ENCODE data around the gene CEACAM16. TPM values are rescaled to one million over a fixed set of nuclear protein-coding genes. Genes with fewer than 3 reads are reported as not detected.
A peak's percentile ranks its signal among the peaks of the same experiment; 100 is the strongest.

The CEACAM16 gene
- total and polyA plus RNA-seq, 9 of the 15 experiments (the other 6 are each of a cell fraction or from before 2014, with no cell fraction given), result not detected

- peak; percentile 97 for TF ChIP-seq NBN (IDR thresholded peaks at IDR 0.05; ENCODE audit: low read depth)
- TF ChIP-seq PCBP2 (IDR thresholded peaks at IDR 0.05; ENCODE audit: low read depth, low read length, poor library complexity, severe bottlenecking), result no peak
- peak; percentile 99 for TF ChIP-seq RNF2 (IDR thresholded peaks at IDR 0.05)
- TF ChIP-seq ZC3H11A (IDR thresholded peaks at IDR 0.05; ENCODE audit: low read depth, low read length), result 0 out of 2 replicates have a peak, but pooled peaks have one; percentile 23
- TF ChIP-seq HLTF (IDR thresholded peaks at IDR 0.05), result peak; percentile 74; the same call in 1 of the 2 replicates
- TF ChIP-seq HNRNPL (IDR thresholded peaks at IDR 0.05; ENCODE audit: low read depth, low read length), result no peak
- TF ChIP-seq ZC3H4 (CRISPR knock-in tag; IDR thresholded peaks at IDR 0.05; ENCODE audit: borderline replicate concordance), result no peak
- TF ChIP-seq SETDB1 (IDR thresholded peaks at IDR 0.05; ENCODE audit: low read length), result peak; percentile 46
- TF ChIP-seq ZBED1 (IDR thresholded peaks at IDR 0.05), result peak; percentile 93
- peak; percentile 98 for TF ChIP-seq KLF16 (IDR thresholded peaks at IDR 0.05)
- TF ChIP-seq, protein P1, sequence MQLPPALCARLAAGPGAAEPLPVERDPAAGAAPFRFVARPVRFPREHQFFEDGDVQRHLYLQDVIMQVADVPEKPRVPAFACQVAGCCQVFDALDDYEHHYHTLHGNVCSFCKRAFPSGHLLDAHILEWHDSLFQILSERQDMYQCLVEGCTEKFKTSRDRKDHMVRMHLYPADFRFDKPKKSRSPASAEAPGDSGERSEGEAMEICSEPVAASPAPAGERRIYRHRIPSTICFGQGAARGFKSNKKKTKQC (CRISPR knock-in tag; IDR thresholded peaks at IDR 0.05), result 0 out of 2 replicates have a peak, but pooled peaks have one; percentile 55
- TF ChIP-seq CEBPG (CRISPR knock-in tag; IDR thresholded peaks at IDR 0.05), result no peak
- TF ChIP-seq CEBPG (tag; conservative IDR thresholded peaks at IDR 0.05 in 1 of 2, IDR thresholded peaks at IDR 0.05 in 1 of 2), result no peak
- TF ChIP-seq, protein P2, sequence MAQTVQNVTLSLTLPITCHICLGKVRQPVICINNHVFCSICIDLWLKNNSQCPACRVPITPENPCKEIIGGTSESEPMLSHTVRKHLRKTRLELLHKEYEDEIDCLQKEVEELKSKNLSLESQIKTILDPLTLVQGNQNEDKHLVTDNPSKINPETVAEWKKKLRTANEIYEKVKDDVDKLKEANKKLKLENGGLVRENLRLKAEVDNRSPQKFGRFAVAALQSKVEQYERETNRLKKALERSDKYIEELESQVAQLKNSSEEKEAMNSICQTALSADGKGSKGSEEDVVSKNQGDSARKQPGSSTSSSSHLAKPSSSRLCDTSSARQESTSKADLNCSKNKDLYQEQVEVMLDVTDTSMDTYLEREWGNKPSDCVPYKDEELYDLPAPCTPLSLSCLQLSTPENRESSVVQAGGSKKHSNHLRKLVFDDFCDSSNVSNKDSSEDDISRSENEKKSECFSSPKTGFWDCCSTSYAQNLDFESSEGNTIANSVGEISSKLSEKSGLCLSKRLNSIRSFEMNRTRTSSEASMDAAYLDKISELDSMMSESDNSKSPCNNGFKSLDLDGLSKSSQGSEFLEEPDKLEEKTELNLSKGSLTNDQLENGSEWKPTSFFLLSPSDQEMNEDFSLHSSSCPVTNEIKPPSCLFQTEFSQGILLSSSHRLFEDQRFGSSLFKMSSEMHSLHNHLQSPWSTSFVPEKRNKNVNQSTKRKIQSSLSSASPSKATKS (CRISPR knock-in tag; IDR thresholded peaks at IDR 0.05), result no peak
- TF ChIP-seq IRF1 (CRISPR knock-in tag; IDR thresholded peaks at IDR 0.05; ENCODE audit: borderline replicate concordance), result no peak
- TF ChIP-seq CREB1 (IDR thresholded peaks at IDR 0.05), result peak; percentile 88
- peak; percentile 85 for TF ChIP-seq CREB1 (CRISPR knock-in tag; IDR thresholded peaks at IDR 0.05)
- TF ChIP-seq ARID1B (IDR thresholded peaks at IDR 0.05), result peak; percentile 96
- no peak for TF ChIP-seq SMAD2 (IDR thresholded peaks at IDR 0.05; ENCODE audit: low read depth, low read length)
- TF ChIP-seq, protein P3, sequence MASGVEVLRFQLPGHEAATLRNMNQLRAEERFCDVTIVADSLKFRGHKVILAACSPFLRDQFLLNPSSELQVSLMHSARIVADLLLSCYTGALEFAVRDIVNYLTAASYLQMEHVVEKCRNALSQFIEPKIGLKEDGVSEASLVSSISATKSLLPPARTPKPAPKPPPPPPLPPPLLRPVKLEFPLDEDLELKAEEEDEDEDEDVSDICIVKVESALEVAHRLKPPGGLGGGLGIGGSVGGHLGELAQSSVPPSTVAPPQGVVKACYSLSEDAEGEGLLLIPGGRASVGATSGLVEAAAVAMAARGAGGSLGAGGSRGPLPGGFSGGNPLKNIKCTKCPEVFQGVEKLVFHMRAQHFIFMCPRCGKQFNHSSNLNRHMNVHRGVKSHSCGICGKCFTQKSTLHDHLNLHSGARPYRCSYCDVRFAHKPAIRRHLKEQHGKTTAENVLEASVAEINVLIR (CRISPR knock-in tag; IDR thresholded peaks at IDR 0.05), result peak; percentile 83
- TF ChIP-seq MTA2 (IDR thresholded peaks at IDR 0.05; ENCODE audit: low read depth), result peak; percentile 85
- TF ChIP-seq NCOA4 (IDR thresholded peaks at IDR 0.05; ENCODE audit: partially characterized antibody), result no peak
- no peak for TF ChIP-seq E2F3 (CRISPR knock-in tag; IDR thresholded peaks at IDR 0.05)
- no peak for TF ChIP-seq LARP7 (IDR thresholded peaks at IDR 0.05)
- TF ChIP-seq ZNF384 (IDR thresholded peaks at IDR 0.05; ENCODE audit: low read depth, low read length), result 0 out of 2 replicates have a peak, but pooled peaks have one; percentile 31
- peak; percentile 94 for TF ChIP-seq BHLHE40 (IDR thresholded peaks at IDR 0.05; ENCODE audit: low read length)
- TF ChIP-seq XRCC4 (IDR thresholded peaks at IDR 0.05; ENCODE audit: extremely low read depth, insufficient read depth, insufficient read length), result no peak
- no peak for TF ChIP-seq HOXB6 (CRISPR knock-in tag; IDR thresholded peaks at IDR 0.05; ENCODE audit: borderline replicate concordance)
Observed at GRCh38 chr19:44752816-44753625, 54.1 kb downstream of the CEACAM16 start (continued).
